H1 (cell line): ENCODE measurements around the gene LCP1. TPM values are rescaled to one million over a fixed set of nuclear protein-coding genes. Genes with fewer than 3 reads are reported as not detected.

Experiments used
- CTCF ChIA-PET: fragments of 300-600 bp; sonication (Branson Sonifier 250); formaldehyde crosslinking; loops from one replicate; lab custom pipeline; 2021; ENCODE audit not compliant: partially characterized antibody; lab: Charles Lee
- POLR2A ChIA-PET: fragments of 300-600 bp; sonication (Branson Sonifier 250); formaldehyde crosslinking; loops from one replicate; lab custom pipeline; 2021; ENCODE audit warnings: inconsistent platforms; ENCODE audit not compliant: partially characterized antibody; lab: Charles Lee
- DNase-seq, 2 experiments: peaks; one replicate each; pipeline versions ENCODE4 v3.0.0 to v3.0.0-alpha.2; 2010 to 2022; ENCODE audit warnings: low spot score in 2 of 2, low read depth in 1 of 2, mixed read lengths in 1 of 2
- FAIRE-seq: peaks from 2 replicates; lab custom pipeline; 2011; peaks lifted over from hg19 to GRCh38; lab: Jason Lieb, UNC
- H2AFZ ChIP-seq: 2 replicates; pipeline ENCODE4 v1.8.1; 2012; ENCODE audit warnings: low read length, inconsistent platforms
- H2AK5ac ChIP-seq: 2 replicates; pipeline ENCODE4 v1.6.1; 2013; ENCODE audit warnings: low read depth, low read length
- H2BK120ac ChIP-seq: replicated peaks from 2 replicates; pipeline ENCODE3; 2013; ENCODE audit warnings: low read depth, low read length, inconsistent platforms
- H2BK12ac ChIP-seq: 2 replicates; pipeline ENCODE4 v1.6.1; 2013; ENCODE audit warnings: low read depth, low read length
- H2BK15ac ChIP-seq: 2 replicates; pipeline ENCODE4 v1.6.1; 2013; ENCODE audit warnings: low read length
- H2BK20ac ChIP-seq: 2 replicates; pipeline ENCODE4 v1.6.1; 2013; ENCODE audit warnings: low read length
- H2BK5ac ChIP-seq: 2 replicates; pipeline ENCODE4 v1.6.1; 2013; ENCODE audit warnings: low read depth, low read length
- H3K14ac ChIP-seq: 2 replicates; pipeline ENCODE4 v1.6.1; 2013; ENCODE audit warnings: inconsistent platforms; ENCODE audit not compliant: insufficient read length
- H3K18ac ChIP-seq: 2 replicates; pipeline ENCODE4 v1.6.1; 2013; ENCODE audit warnings: low read length; ENCODE audit errors: extremely low read depth
- H3K23ac ChIP-seq: 2 replicates; pipeline ENCODE4 v1.6.1; 2013; ENCODE audit warnings: inconsistent platforms; ENCODE audit not compliant: insufficient read length
- H3K23me2 ChIP-seq: 2 replicates; pipeline ENCODE4 v1.6.1; 2013; ENCODE audit warnings: low read depth, low read length
- H3K27ac ChIP-seq: 2 replicates; pipeline ENCODE4 v1.6.1; 2011; ENCODE audit warnings: low read depth, low read length, inconsistent platforms
- H3K27me3 ChIP-seq, 4 experiments: replicated peaks in 1 of 4; 1 replicate in 1 of 4; 2 replicates in 3 of 4; pipeline versions ENCODE4 v1.6.1 to v1.8.1; 2011 to 2013; ENCODE audit warnings: low read length in 3 of 4, mild to moderate bottlenecking in 3 of 4, inconsistent platforms in 2 of 4, mixed read lengths in 2 of 4, moderate library complexity in 1 of 4; ENCODE audit not compliant: control insufficient read depth in 3 of 4, insufficient read depth in 3 of 4; ENCODE audit errors: extremely low read depth in 1 of 4
- H3K36me3 ChIP-seq, 4 experiments: 2 replicates each; pipeline versions ENCODE4 v1.6.1 to v1.8.1; 2011 to 2013; ENCODE audit warnings: mild to moderate bottlenecking in 4 of 4, low read length in 3 of 4, moderate library complexity in 2 of 4, control low read depth in 1 of 4, inconsistent platforms in 1 of 4; ENCODE audit not compliant: insufficient read depth in 4 of 4, control insufficient read depth in 2 of 4
- H3K4ac ChIP-seq: replicated peaks from 2 replicates; pipeline ENCODE3; 2013; ENCODE audit warnings: low read length, low read depth, mixed read lengths, inconsistent platforms; ENCODE audit not compliant: insufficient read length
- H3K4me1 ChIP-seq, 4 experiments: replicated peaks in 1 of 4; 1 replicate in 1 of 4; 2 replicates in 3 of 4; pipeline versions ENCODE4 v1.6.1 to v1.8.1; 2011 to 2013; ENCODE audit warnings: low read length in 3 of 4, inconsistent platforms in 2 of 4, mixed read lengths in 1 of 4; ENCODE audit not compliant: insufficient read depth in 4 of 4, control insufficient read depth in 3 of 4
- H3K4me2 ChIP-seq, 2 experiments: 2 replicates each; pipeline versions ENCODE4 v1.6.1 to v1.8.1; 2011 to 2013; ENCODE audit warnings: low read depth in 2 of 2, low read length in 2 of 2, control low read depth in 1 of 2, inconsistent platforms in 1 of 2, mild to moderate bottlenecking in 1 of 2; ENCODE audit not compliant: insufficient read depth in 1 of 2
- H3K4me3 ChIP-seq, 4 experiments: fragments of 200-600, 300-600 bp in 1 of 4; sonication (generic), shearing (Covaris generic), sonication (Bioruptor Twin) in 1 of 4; 2 replicates each; pipeline versions ENCODE4 v1.5.1 to v1.8.1; 2011 to 2016; ENCODE audit warnings: low read length in 4 of 4, low read depth in 3 of 4, control low read depth in 2 of 4, inconsistent platforms in 2 of 4, mild to moderate bottlenecking in 2 of 4, mixed read lengths in 1 of 4, moderate library complexity in 1 of 4; ENCODE audit not compliant: insufficient read depth in 2 of 4; ENCODE audit errors: extremely low read depth in 1 of 4
- H3K56ac ChIP-seq: replicated peaks from 2 replicates; pipeline ENCODE3; 2013; ENCODE audit warnings: low read depth, mild to moderate bottlenecking, mixed read lengths, low read length, inconsistent platforms; ENCODE audit not compliant: insufficient read length
- H3K79me1 ChIP-seq: 2 replicates; pipeline ENCODE4 v1.6.1; 2013; ENCODE audit warnings: low read depth, low read length, control low read depth
- H3K79me2 ChIP-seq, 2 experiments: 2 replicates each; pipeline versions ENCODE4 v1.6.1 to v1.8.1; 2012 to 2013; ENCODE audit warnings: low read length in 2 of 2, mild to moderate bottlenecking in 2 of 2, inconsistent platforms in 1 of 2; ENCODE audit not compliant: insufficient read depth in 2 of 2, control insufficient read depth in 1 of 2
- H3K9ac ChIP-seq, 4 experiments: replicated peaks in 1 of 4; 1 replicate in 1 of 4; 2 replicates in 3 of 4; pipeline versions ENCODE4 v1.6.1 to v1.8.1; 2011 to 2013; ENCODE audit warnings: low read depth in 3 of 4, low read length in 3 of 4, control low read depth in 2 of 4, mild to moderate bottlenecking in 2 of 4, moderate library complexity in 2 of 4, inconsistent platforms in 1 of 4; ENCODE audit errors: extremely low read depth in 1 of 4
- H3K9me3 ChIP-seq, 2 experiments: 2 replicates each; pipeline versions ENCODE4 v1.6.1 to v1.8.1; 2012 to 2013; ENCODE audit warnings: mild to moderate bottlenecking in 2 of 2, moderate library complexity in 2 of 2, control low read depth in 1 of 2, inconsistent platforms in 1 of 2, low read depth in 1 of 2, low read length in 1 of 2, mixed read lengths in 1 of 2; ENCODE audit not compliant: insufficient read depth in 2 of 2
- H4K20me1 ChIP-seq, 2 experiments: replicated peaks in 1 of 2; 2 replicates each; pipeline versions ENCODE3 to v1.8.1; 2011 to 2013; ENCODE audit warnings: inconsistent platforms in 2 of 2, low read length in 2 of 2, mild to moderate bottlenecking in 1 of 2; ENCODE audit not compliant: insufficient read depth in 2 of 2, control insufficient read depth in 1 of 2
- H4K5ac ChIP-seq: 2 replicates; pipeline ENCODE4 v1.6.1; 2013; ENCODE audit warnings: low read length, low read depth, mixed read lengths, inconsistent platforms; ENCODE audit not compliant: insufficient read length
- H4K8ac ChIP-seq: 2 replicates; pipeline ENCODE4 v1.8.0; 2013; ENCODE audit warnings: mild to moderate bottlenecking, moderate library complexity, low read length, inconsistent platforms; ENCODE audit not compliant: insufficient read depth; ENCODE audit errors: extremely low read depth
- H4K91ac ChIP-seq: replicated peaks from 2 replicates; pipeline ENCODE3; 2013; ENCODE audit warnings: low read length, mixed read lengths, inconsistent platforms; ENCODE audit not compliant: insufficient read length
- EGR1 ChIP-seq: IDR thresholded peaks from 2 replicates; pipeline ENCODE4 v1.6.1; 2011; ENCODE audit warnings: low read depth, low read length, borderline replicate concordance
- WGBS, 2 experiments: shearing (Covaris generic) in 1 of 2; methylation state at CpG; one replicate each; pipeline versions ENCODE4 v1.1.6 to v1.1.7; 2013 to 2015; ENCODE audit warnings: low lambda C conversion rate in 2 of 2, mixed read lengths in 2 of 2, inconsistent platforms in 1 of 2, low coverage in 1 of 2, missing lambda C conversion rate in 1 of 2; ENCODE audit not compliant: insufficient replicate concordance in 2 of 2, insufficient coverage in 1 of 2, insufficient read length in 1 of 2; ENCODE audit errors: extremely low coverage in 1 of 2, missing lambda C conversion rate in 1 of 2; 5-methylcytosine and 5-hydroxymethylcytosine counted together
- polyA plus RNA-seq, 7 experiments: library from polyadenylated mRNA; depleted of rRNA in 3 of 7; stranded (reverse) in 5 of 7; unstranded in 2 of 7; fragments of >200 nt in 5 of 7; fragments of 200-250 nt in 2 of 7; gene quantifications; 1 replicate in 5 of 7; 2 replicates in 1 of 7; 4 replicates in 1 of 7; pipeline versions ENCODE4 v1.2.1 to v1.2.3, GENCODE V29; 2011 to 2013; ENCODE audit warnings: missing spikeins in 2 of 7, mixed read lengths in 2 of 7
- total RNA-seq: library from RNA; stranded (reverse); fragmentation: NEBNext Ultra II Directional; extraction: Animal tissue kit (Norgen Biotek cat#: 25700); gene quantifications from 2 replicates; pipeline ENCODE4 v1.2.1, GENCODE V29; 2021

Gene LCP1
- total and polyA plus RNA-seq, 2 of the 8 experiments (the other 6 are each of a cell fraction or from before 2014, with no cell fraction given), result 0.65 to 4.3 TPM

DNA sequence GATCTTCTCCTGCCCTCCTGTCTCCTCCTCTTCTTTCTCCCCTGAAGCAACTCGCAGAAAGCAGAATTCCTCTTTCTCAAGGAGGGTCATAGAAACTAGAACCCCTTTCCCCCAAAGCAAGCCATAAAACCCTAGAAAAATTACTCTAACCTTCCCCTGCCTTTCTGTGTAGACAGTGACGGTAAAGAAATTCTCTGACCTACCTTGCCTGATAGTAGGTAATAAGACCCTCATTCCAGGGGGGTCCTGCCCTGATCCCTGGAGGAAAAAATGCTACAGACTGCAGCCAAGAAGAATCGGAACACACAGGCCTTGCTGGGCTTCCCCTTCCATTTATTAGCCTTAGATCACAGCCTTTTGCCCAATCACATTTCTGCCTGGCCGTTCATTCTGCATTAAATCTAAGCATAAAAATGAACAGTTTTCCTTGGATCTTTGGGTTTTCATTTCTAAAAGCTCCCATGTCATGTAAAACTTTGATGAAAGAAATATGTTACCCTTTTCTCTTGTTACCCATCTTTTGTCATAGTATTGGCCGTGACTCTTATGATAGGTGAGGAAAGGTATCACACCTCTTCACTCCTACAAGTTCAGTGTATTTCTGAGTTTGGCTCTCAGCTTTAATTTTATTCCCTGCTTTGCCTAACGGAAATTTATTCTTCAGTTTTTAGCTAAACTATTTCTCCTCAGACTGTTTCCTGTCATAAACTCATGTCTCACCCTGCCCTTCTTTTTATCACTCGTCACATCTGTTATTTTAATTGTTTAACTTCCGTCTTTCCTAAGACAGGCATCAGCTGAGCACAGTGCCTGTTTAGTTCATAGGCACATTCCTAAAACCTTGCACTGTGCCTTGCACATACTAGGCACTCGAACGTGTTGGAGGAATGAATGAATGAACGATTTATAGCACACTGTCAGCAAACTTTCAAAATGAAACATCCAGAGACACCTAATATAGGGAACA, 56.7 kb downstream of the LCP1 start:
- Histone ChIP-seq H3K36me3 (no peaks in the 10 kb centered on the region), H2AFZ (no peak overlapping the region), H4K20me1 (no peaks in the 10 kb centered on the region), H2BK5ac (no peak overlapping the region), H2BK120ac (no peak overlapping the region), H3K4me2 (no peak overlapping the region), H3K27me3 (no peaks in the 10 kb centered on the region), H3K56ac (no peak overlapping the region), H2BK12ac (no peak overlapping the region), H3K4me3 (no peak overlapping the region), H4K8ac (no peak overlapping the region), H4K91ac (no peak overlapping the region), H3K9me3 (no peaks in the 10 kb centered on the region), H3K79me1 (no peaks in the 10 kb centered on the region), H3K23me2 (no peaks in the 10 kb centered on the region; the same call in 1 of the 2 replicates), H3K23ac (no peak overlapping the region), H3K4ac (no peak overlapping the region), H3K27ac (no peak overlapping the region), H2BK20ac (no peak overlapping the region), H4K5ac (no peak overlapping the region), H2AK5ac (no peak overlapping the region), H2BK15ac (no peak overlapping the region), H3K9ac (no peak overlapping the region), H3K4me1 (peaks cover 0 to 2% (median 0%) of the 10 kb centered on the region in 4 experiments; a peak in 1 of 7 replicates), H3K18ac (no peak overlapping the region), H3K14ac (no peak overlapping the region), H3K79me2 (no peaks in the 10 kb centered on the region)
- POLR2A ChIA-PET, result no interaction called here
- CTCF ChIA-PET, result interaction anchor here (0.9 to 3.5 kb wide), 22 partner anchors 7 to 336 kb away, joined by 3 to 22 read pairs (median 4); no protein-coding TSS in a partner anchor
- no peak for FAIRE-seq
- DNase-seq, result no peak
- WGBS, 2 experiments, result 93% methylated on average over 11 of the region's 11 CpGs; no CpG with 5 or more reads in 1 of the 2 experiments
- TF ChIP-seq EGR1, result no peak
